H1 (cell line): ENCODE results near the gene TLL1.

ENCODE experiments used
- BCL11A ChIP-seq, 2 experiments: IDR thresholded peaks; one replicate each; pipeline ENCODE4 v1.6.1; 2011; ENCODE audit warnings: low read depth in 2 of 2, low read length in 2 of 2, mild to moderate bottlenecking in 2 of 2
- EGR1 ChIP-seq: IDR thresholded peaks from 2 replicates; pipeline ENCODE4 v1.6.1; 2011; ENCODE audit warnings: low read depth, low read length, borderline replicate concordance
- EP300 ChIP-seq, 2 experiments: IDR thresholded peaks; 1 replicate in 1 of 2; 2 replicates in 1 of 2; pipeline ENCODE4 v1.6.1; 2011 to 2012; ENCODE audit warnings: low read depth in 2 of 2, low read length in 2 of 2, mild to moderate bottlenecking in 2 of 2, borderline replicate concordance in 1 of 2, inconsistent platforms in 1 of 2, moderate library complexity in 1 of 2
- GABPA ChIP-seq: IDR thresholded peaks from 2 replicates; pipeline ENCODE4 v1.6.1; 2011; ENCODE audit warnings: mild to moderate bottlenecking, low read length, moderate library complexity, borderline replicate concordance; ENCODE audit not compliant: insufficient read depth
- JUND ChIP-seq: IDR thresholded peaks from 2 replicates; pipeline ENCODE4 v1.6.1; 2011; ENCODE audit warnings: mild to moderate bottlenecking, improper control_type of control experiment, low read length
- NRF1 ChIP-seq: IDR thresholded peaks from 2 replicates; pipeline ENCODE4 v1.6.1; 2011; ENCODE audit warnings: mild to moderate bottlenecking, low read depth, low read length, improper control_type of control experiment
- POLR2A ChIP-seq, 2 experiments: IDR thresholded peaks; 1 replicate in 1 of 2; 2 replicates in 1 of 2; pipeline ENCODE4 v1.6.1; 2011; ENCODE audit warnings: low read depth in 2 of 2, low read length in 2 of 2, mild to moderate bottlenecking in 2 of 2; ENCODE audit errors: control extremely low read depth in 1 of 2
- RAD21 ChIP-seq, 2 experiments: IDR thresholded peaks in 1 of 2; conservative IDR thresholded peaks in 1 of 2; 2 replicates each; pipeline ENCODE4 v1.6.1; 2011; ENCODE audit warnings: low read depth in 2 of 2, low read length in 2 of 2, improper control_type of control experiment in 1 of 2, inconsistent platforms in 1 of 2, mild to moderate bottlenecking in 1 of 2, moderate library complexity in 1 of 2
- RFX5 ChIP-seq: IDR thresholded peaks from 2 replicates; pipeline ENCODE4 v1.6.1; 2011; ENCODE audit warnings: low read depth, low read length, improper control_type of control experiment, borderline replicate concordance
- RXRA ChIP-seq: IDR thresholded peaks from 2 replicates; pipeline ENCODE4 v1.6.1; 2011; ENCODE audit warnings: low read depth, mild to moderate bottlenecking, low read length, moderate library complexity; ENCODE audit not compliant: insufficient read depth
- TAF1 ChIP-seq: IDR thresholded peaks from 2 replicates; pipeline ENCODE4 v1.6.1; 2011; ENCODE audit warnings: mild to moderate bottlenecking, low read depth, low read length
- TF ChIP-seq, protein P1 (sequence below), 3 experiments: IDR thresholded peaks; 1 replicate in 2 of 3; 2 replicates in 1 of 3; pipeline versions ENCODE4 v1.5.1 to v1.6.1; 2011; ENCODE audit warnings: low read length in 3 of 3, mild to moderate bottlenecking in 3 of 3, inconsistent platforms in 2 of 3, low read depth in 1 of 3, moderate library complexity in 1 of 3; ENCODE audit not compliant: insufficient read depth in 1 of 3; ENCODE audit errors: control extremely low read depth in 1 of 3
- TF ChIP-seq, protein P2 (sequence below): IDR thresholded peaks from 2 replicates; pipeline ENCODE4 v1.6.1; 2012; ENCODE audit warnings: inconsistent platforms

DNA sequence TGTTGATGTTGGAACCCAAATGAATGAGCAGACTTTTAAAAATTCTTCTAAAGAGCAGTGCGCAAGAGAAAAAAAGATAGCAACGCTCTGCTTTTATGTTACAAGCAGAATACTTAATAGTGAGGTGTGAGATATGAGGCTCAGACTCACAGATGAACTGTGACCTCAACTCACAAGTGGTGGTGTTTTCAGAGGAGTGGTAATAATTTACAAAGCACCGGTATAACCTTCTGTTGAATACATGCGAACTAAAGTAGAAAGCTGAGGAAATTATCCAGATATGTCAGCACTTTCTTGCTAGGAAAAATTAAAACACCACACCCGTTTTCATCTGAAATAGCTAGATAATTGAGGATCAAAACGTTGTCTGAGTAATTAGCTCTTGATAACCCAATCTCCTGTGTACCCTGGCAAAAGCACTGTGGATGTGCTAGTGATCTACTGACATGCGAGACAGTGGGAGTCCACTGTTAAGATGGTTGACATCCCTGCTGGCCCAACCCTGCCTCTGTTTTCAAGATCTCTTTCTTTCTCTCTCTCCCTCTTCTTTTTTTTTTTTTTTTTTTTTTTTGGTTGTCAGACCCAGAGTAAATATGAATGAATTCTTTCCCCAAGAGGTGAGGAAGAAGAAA lies 6.9 kb upstream of the TLL1 start:
- no peak for TF ChIP-seq NRF1
- TF ChIP-seq RAD21 (IDR thresholded peaks at IDR 0.05 in 1 of 2, conservative IDR thresholded peaks at IDR 0.05 in 1 of 2; ENCODE audit: low read depth in 2 of 2, low read length in 2 of 2) = no peak
- TF ChIP-seq GABPA = no peak
- no peak for TF ChIP-seq POLR2A (IDR thresholded peaks at IDR 0.05; ENCODE audit: control extremely low read depth in 1 of 2, low read depth in 2 of 2, low read length in 2 of 2)
- TF ChIP-seq RXRA = no peak
- TF ChIP-seq, protein P1, sequence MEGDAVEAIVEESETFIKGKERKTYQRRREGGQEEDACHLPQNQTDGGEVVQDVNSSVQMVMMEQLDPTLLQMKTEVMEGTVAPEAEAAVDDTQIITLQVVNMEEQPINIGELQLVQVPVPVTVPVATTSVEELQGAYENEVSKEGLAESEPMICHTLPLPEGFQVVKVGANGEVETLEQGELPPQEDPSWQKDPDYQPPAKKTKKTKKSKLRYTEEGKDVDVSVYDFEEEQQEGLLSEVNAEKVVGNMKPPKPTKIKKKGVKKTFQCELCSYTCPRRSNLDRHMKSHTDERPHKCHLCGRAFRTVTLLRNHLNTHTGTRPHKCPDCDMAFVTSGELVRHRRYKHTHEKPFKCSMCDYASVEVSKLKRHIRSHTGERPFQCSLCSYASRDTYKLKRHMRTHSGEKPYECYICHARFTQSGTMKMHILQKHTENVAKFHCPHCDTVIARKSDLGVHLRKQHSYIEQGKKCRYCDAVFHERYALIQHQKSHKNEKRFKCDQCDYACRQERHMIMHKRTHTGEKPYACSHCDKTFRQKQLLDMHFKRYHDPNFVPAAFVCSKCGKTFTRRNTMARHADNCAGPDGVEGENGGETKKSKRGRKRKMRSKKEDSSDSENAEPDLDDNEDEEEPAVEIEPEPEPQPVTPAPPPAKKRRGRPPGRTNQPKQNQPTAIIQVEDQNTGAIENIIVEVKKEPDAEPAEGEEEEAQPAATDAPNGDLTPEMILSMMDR (IDR thresholded peaks at IDR 0.05; ENCODE audit: control extremely low read depth in 1 of 3, insufficient read depth in 1 of 3, low read depth in 1 of 3, low read length in 3 of 3) = no peak
- TF ChIP-seq, protein P2, sequence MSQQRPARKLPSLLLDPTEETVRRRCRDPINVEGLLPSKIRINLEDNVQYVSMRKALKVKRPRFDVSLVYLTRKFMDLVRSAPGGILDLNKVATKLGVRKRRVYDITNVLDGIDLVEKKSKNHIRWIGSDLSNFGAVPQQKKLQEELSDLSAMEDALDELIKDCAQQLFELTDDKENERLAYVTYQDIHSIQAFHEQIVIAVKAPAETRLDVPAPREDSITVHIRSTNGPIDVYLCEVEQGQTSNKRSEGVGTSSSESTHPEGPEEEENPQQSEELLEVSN = no peak
- TF ChIP-seq RFX5 = no peak
- TF ChIP-seq BCL11A (IDR thresholded peaks at IDR 0.05; ENCODE audit: low read depth in 2 of 2, low read length in 2 of 2) = no peak
- TF ChIP-seq EGR1 = no peak
- no peak for TF ChIP-seq JUND
- no peak for TF ChIP-seq EP300 (IDR thresholded peaks at IDR 0.05; ENCODE audit: borderline replicate concordance in 1 of 2, low read depth in 2 of 2, low read length in 2 of 2)
- TF ChIP-seq TAF1 = no peak
